GM12865 (cell line): ENCODE measurements around the gene GAB1.

Experiments
- DNase-seq: peaks from one replicate; pipeline ENCODE4 v3.0.0; 2010; ENCODE audit warnings: low read depth
- H3K4me3 ChIP-seq: 2 replicates; pipeline ENCODE4 v1.5.1; 2011; ENCODE audit warnings: mild to moderate bottlenecking, low read depth, low read length, control low read depth
- CTCF ChIP-seq: IDR thresholded peaks from 2 replicates; pipeline ENCODE4 v1.5.1; 2011; ENCODE audit warnings: low read length, control low read depth, low read depth, inconsistent platforms; ENCODE audit not compliant: insufficient read depth; ENCODE audit errors: missing control alignments

GAB1 gene

GRCh38 chr4:143336781-143337599 is at the start of gene GAB1:
Gene GAB1, plus strand, starts transcription at chr4:143336876. Its CDS starts 313 bp downstream, at chr4:143337189.
- TF ChIP-seq CTCF = no peak
- H3K4me3 ChIP-seq = peak within 1 kb of the TSS; percentile 75
- peak; percentile 90 for DNase-seq

- no peak for TF ChIP-seq CTCF
- DNase-seq = peak; percentile 14
- no peak overlapping the region for H3K4me3 ChIP-seq
These were observed 49.1 kb upstream of the GAB1 start for GRCh38 chr4:143287572-143287923.

GRCh38 chr4:143288171-143288570 is 48.5 kb upstream of the GAB1 start:
- no peak overlapping the region for H3K4me3 ChIP-seq
- no peak for TF ChIP-seq CTCF
- DNase-seq = no peak

GRCh38 chr4:143289370-143289769 is 47.3 kb upstream of the GAB1 start:
- DNase-seq = no peak
- no peak overlapping the region for H3K4me3 ChIP-seq
- no peak for TF ChIP-seq CTCF

- TF ChIP-seq CTCF = no peak
- H3K4me3 ChIP-seq = no peak overlapping the region
- DNase-seq = no peak
These were observed 45.4 kb upstream of the GAB1 start for GRCh38 chr4:143291314-143291713.

- no peak for DNase-seq
- no peak for TF ChIP-seq CTCF
- H3K4me3 ChIP-seq = no peak overlapping the region
These were observed 43.8 kb upstream of the GAB1 start for GRCh38 chr4:143292858-143293257.

GRCh38 chr4:143294310-143294709 is 42.4 kb upstream of the GAB1 start:
- H3K4me3 ChIP-seq = no peak overlapping the region
- no peak for TF ChIP-seq CTCF
- no peak for DNase-seq
